K562 (cell line): ENCODE measurements around the gene UBR4.

Source experiments
- KLF16 ChIP-seq: IDR thresholded peaks from 2 replicates; pipeline ENCODE4 v1.6.1; 2016; ENCODE audit warnings: antibody characterized with exemption
- NEUROD1 ChIP-seq: fragments of 150-350 bp; IDR thresholded peaks from 2 replicates; pipeline ENCODE4 v1.6.1; 2014; ENCODE audit warnings: borderline replicate concordance, low read length, low read depth; ENCODE audit not compliant: partially characterized antibody
- SMARCB1 ChIP-seq: IDR thresholded peaks from 2 replicates; pipeline ENCODE4 v1.6.1; 2011; ENCODE audit warnings: improper control_type of control experiment, low read depth; ENCODE audit not compliant: insufficient read length
- TF ChIP-seq, protein P1 (sequence below), 3 experiments: IDR thresholded peaks in 2 of 3; conservative IDR thresholded peaks in 1 of 3; 2 replicates each; pipeline ENCODE4 v1.5.1; 2011 to 2012; ENCODE audit warnings: low read length in 3 of 3, mild to moderate bottlenecking in 3 of 3, control low read depth in 2 of 3, improper control_type of control experiment in 1 of 3, inconsistent platforms in 1 of 3, low read depth in 1 of 3, mixed read lengths in 1 of 3, moderate library complexity in 1 of 3; ENCODE audit not compliant: insufficient read depth in 2 of 3
- TF ChIP-seq, protein P2 (sequence below): sonication (generic); formaldehyde crosslinking; IDR thresholded peaks from 2 replicates; pipeline ENCODE4 v1.8.1; 2023; ENCODE audit warnings: mild to moderate bottlenecking, missing genetic modification reagents

DNA sequence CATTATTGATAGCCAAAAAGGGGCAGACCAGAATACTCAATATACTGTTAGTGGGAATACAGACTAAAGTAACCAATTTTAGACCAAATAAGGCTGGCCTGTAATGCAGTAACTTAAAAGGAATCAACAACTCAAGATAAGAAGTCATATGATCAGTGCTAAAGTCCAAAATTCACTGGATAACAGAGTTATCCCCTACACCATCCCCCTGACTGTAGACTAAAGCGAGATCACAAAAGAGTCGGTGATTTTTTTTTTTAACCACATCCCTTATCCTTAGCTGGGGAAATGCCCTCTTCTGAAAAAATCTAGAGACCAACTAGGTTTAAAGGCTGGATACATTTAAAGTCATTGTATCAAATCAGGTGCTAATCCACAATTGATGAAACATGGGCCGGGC, 7.7 kb downstream of the UBR4 start:
- no peak for TF ChIP-seq KLF16
- TF ChIP-seq, protein P1, sequence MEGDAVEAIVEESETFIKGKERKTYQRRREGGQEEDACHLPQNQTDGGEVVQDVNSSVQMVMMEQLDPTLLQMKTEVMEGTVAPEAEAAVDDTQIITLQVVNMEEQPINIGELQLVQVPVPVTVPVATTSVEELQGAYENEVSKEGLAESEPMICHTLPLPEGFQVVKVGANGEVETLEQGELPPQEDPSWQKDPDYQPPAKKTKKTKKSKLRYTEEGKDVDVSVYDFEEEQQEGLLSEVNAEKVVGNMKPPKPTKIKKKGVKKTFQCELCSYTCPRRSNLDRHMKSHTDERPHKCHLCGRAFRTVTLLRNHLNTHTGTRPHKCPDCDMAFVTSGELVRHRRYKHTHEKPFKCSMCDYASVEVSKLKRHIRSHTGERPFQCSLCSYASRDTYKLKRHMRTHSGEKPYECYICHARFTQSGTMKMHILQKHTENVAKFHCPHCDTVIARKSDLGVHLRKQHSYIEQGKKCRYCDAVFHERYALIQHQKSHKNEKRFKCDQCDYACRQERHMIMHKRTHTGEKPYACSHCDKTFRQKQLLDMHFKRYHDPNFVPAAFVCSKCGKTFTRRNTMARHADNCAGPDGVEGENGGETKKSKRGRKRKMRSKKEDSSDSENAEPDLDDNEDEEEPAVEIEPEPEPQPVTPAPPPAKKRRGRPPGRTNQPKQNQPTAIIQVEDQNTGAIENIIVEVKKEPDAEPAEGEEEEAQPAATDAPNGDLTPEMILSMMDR (IDR thresholded peaks at IDR 0.05 in 2 of 3, conservative IDR thresholded peaks at IDR 0.05 in 1 of 3; ENCODE audit: insufficient read depth in 2 of 3, low read depth in 1 of 3, low read length in 3 of 3): no peak
- no peak for TF ChIP-seq SMARCB1
- TF ChIP-seq, protein P2, sequence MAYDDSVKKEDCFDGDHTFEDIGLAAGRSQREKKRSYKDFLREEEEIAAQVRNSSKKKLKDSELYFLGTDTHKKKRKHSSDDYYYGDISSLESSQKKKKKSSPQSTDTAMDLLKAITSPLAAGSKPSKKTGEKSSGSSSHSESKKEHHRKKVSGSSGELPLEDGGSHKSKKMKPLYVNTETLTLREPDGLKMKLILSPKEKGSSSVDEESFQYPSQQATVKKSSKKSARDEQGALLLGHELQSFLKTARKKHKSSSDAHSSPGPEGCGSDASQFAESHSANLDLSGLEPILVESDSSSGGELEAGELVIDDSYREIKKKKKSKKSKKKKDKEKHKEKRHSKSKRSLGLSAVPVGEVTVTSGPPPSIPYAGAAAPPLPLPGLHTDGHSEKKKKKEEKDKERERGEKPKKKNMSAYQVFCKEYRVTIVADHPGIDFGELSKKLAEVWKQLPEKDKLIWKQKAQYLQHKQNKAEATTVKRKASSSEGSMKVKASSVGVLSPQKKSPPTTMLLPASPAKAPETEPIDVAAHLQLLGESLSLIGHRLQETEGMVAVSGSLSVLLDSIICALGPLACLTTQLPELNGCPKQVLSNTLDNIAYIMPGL (CRISPR knock-in tag): no peak
- no peak for TF ChIP-seq NEUROD1
